ENCODE measurements around the gene NAA20.

NAA20 gene

DNA sequence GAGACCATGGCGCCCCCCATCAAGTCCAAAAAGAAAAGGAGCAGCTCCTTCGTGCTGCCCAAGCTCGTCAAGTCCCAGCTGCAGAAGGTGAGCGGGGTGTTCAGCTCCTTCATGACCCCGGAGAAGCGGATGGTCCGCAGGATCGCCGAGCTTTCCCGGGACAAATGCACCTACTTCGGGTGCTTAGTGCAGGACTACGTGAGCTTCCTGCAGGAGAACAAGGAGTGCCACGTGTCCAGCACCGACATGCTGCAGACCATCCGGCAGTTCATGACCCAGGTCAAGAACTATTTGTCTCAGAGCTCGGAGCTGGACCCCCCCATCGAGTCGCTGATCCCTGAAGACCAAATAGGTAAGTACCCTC lies 41.7 kb upstream of the NAA20 start:
- peaks cover 39% of the 10 kb centered on the region for H3K4me1 ChIP-seq (ENCODE audit: control insufficient read depth, insufficient read depth, low read length)
- H3K27ac ChIP-seq (ENCODE audit: low read depth, low read length), result no peak overlapping the region
- no peaks in the 10 kb centered on the region for H3K36me3 ChIP-seq (ENCODE audit: control insufficient read depth, insufficient read depth, low read length)
- no peak overlapping the region for H3K4me3 ChIP-seq (ENCODE audit: low read depth, low read length)
- H3K27me3 ChIP-seq (ENCODE audit: control insufficient read depth, insufficient read depth, low read length), result no peaks in the 10 kb centered on the region
- no peak overlapping the region for H3K9ac ChIP-seq (ENCODE audit: low read length)
- H3K9me3 ChIP-seq (ENCODE audit: control insufficient read depth, insufficient read depth, low read depth, low read length), result no peaks in the 10 kb centered on the region

DNA sequence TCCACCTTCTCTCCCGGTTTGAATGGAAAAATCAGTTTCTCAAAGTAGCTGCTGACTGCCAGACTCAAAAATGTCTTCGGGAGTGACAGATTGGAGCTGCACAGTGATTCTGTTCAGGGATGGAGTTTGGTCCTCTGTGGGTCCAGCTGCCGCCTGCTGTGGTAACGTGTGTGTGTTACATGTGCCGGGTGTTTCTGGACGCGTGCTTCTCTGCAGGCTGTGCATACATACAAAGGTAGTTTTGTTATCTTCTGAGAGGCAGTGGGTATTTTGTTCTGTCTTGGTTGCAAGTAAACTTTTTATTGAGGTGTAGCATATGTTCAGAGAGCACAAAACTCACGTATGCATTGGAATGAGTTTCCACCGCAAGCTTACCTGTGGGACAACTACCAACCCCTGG lies 41.3 kb upstream of the NAA20 start:
- Histone ChIP-seq H3K9me3 (ENCODE audit: control insufficient read depth, insufficient read depth, low read depth, low read length) (no peaks in the 10 kb centered on the region), H3K27me3 (ENCODE audit: control insufficient read depth, insufficient read depth, low read length) (no peaks in the 10 kb centered on the region), H3K9ac (ENCODE audit: low read length) (no peak overlapping the region), H3K27ac (ENCODE audit: low read depth, low read length) (no peak overlapping the region), H3K4me1 (ENCODE audit: control insufficient read depth, insufficient read depth, low read length) (peaks cover 43% of the 10 kb centered on the region), H3K36me3 (ENCODE audit: control insufficient read depth, insufficient read depth, low read length) (no peaks in the 10 kb centered on the region), H3K4me3 (ENCODE audit: low read depth, low read length) (no peak overlapping the region)

DNA sequence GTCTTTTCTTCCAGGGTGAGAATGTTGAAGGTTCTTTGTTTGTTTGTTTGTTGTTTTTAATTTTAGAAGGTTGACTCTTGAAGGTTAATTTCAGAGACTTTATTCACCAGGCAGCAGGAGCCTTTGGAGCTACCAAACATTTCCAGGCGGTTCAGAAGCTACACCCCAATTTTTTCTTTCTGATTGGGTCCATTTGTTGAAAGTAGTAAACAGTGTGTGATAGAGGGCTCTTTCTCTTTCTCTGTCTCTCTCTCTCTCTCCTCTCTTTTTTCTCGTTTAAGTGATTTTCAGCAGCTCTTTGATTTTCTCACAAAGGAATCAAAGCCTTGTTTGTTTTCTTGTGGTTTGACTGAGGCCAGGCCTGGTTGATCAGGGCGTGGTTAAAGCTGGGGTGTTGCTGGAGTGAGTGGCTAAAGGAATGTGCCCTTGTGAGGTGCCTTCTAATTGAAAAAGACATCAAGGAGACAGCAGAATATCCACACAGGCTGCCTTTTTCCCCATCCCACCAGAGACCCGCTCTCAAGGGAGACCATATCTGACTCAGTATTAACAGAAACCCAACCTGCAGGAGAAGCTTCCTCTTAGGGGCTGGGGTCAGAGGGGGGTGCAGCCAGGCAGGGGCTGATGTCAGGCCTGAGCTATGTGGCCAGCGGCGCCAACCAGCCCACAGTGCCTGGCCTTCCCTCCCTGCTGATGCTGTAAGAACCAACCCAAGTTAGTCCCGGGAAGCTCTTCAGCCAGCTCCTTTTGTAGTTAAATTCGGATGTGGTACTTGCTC lies 40.4 kb upstream of the NAA20 start:
- peak overlapping the region; percentile 80; the same call in 1 of the 2 replicates for H3K27ac ChIP-seq (ENCODE audit: low read depth, low read length)
- no peaks in the 10 kb centered on the region for H3K9me3 ChIP-seq (ENCODE audit: control insufficient read depth, insufficient read depth, low read depth, low read length)
- no peaks in the 10 kb centered on the region for H3K27me3 ChIP-seq (ENCODE audit: control insufficient read depth, insufficient read depth, low read length)
- H3K4me3 ChIP-seq (ENCODE audit: low read depth, low read length), result no peak overlapping the region; the same call in 1 of the 2 replicates
- H3K4me1 ChIP-seq (ENCODE audit: control insufficient read depth, insufficient read depth, low read length), result peaks cover 49% of the 10 kb centered on the region
- peak overlapping the region; percentile 40 for H3K9ac ChIP-seq (ENCODE audit: low read length)
- no peaks in the 10 kb centered on the region for H3K36me3 ChIP-seq (ENCODE audit: control insufficient read depth, insufficient read depth, low read length)

DNA sequence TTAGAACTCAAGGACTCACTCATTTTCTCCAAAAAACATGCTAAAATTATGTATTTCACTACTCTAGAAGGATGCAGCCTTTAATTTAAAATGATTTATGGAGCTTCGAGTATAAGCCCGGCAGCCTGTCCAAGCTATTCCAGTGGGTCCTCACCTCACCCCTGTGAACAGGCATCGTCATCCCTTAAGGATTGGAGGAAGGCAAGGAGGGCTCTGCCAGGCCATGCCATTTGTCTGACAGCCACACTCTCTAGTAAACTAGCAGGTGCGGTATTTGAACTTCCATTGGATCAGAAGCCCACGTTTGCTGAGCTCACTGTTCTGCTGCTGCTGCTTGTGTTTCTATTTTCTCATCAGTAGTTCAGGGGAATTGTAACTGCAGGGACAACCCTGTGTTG lies 39.8 kb upstream of the NAA20 start:
- Histone ChIP-seq H3K4me3 (ENCODE audit: low read depth, low read length) (no peak overlapping the region), H3K9ac (ENCODE audit: low read length) (no peak overlapping the region), H3K36me3 (ENCODE audit: control insufficient read depth, insufficient read depth, low read length) (no peaks in the 10 kb centered on the region), H3K27me3 (ENCODE audit: control insufficient read depth, insufficient read depth, low read length) (no peaks in the 10 kb centered on the region), H3K27ac (ENCODE audit: low read depth, low read length) (no peak overlapping the region), H3K9me3 (ENCODE audit: control insufficient read depth, insufficient read depth, low read depth, low read length) (no peaks in the 10 kb centered on the region), H3K4me1 (ENCODE audit: control insufficient read depth, insufficient read depth, low read length) (peaks cover 49% of the 10 kb centered on the region)

DNA sequence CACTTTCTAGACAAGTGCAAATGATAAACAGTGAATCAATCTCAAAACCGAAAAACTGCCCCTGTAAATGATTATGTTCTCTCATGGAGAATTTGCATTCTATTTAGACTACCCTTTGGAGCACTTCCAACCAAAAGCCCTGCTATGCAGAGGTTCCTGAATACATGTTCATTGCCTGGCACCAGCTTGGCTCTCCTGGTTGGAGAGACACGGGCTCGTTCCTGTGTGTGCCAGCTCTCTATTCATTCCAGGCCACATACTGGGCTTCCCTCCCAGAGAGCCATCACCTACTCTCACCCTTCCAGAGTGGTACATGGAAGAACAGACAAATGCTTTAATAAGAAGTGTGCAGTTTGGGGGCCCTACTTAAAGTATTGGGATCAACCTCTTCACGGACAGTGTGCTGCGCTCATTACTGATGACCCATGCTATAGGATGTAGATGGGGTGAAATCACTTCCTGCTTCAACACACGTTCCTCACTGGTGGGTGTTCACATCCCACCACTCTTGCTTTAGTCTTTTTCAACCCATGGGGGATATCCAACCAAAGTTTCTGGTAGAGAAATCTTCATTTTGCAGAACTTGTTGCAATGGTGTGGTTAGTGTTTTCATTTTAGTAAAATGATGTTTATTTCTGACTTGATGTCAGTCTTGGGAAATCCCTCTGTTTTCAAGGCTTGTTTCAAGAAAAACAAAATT lies 38.5 kb upstream of the NAA20 start:
- H3K4me3 ChIP-seq (ENCODE audit: low read depth, low read length), result no peak overlapping the region

DNA sequence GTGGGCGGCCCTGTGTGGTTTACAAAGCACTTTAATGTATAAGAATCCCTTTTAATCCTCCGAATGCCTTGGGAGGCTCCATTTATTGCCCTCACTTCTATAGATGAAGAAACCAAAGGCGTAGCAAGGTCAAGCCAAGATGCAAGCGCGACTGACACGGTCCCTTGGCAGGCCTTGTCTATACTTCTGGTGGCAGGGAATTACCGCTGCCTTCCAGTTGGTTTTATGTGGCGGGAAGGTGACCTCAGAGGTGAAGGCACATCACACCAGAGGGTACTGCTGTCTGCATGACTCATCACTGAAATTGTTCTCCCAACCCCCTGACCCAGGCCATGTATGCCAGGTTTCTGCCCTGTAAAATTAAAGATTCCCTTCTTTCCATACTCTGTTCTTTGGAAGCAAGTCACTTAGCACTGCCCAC lies 36.1 kb upstream of the NAA20 start:
- Histone ChIP-seq H3K27me3 (ENCODE audit: control insufficient read depth, insufficient read depth, low read length) (no peaks in the 10 kb centered on the region), H3K9me3 (ENCODE audit: control insufficient read depth, insufficient read depth, low read depth, low read length) (no peaks in the 10 kb centered on the region), H3K36me3 (ENCODE audit: control insufficient read depth, insufficient read depth, low read length) (no peaks in the 10 kb centered on the region), H3K27ac (ENCODE audit: low read depth, low read length) (no peak overlapping the region), H3K9ac (ENCODE audit: low read length) (no peak overlapping the region), H3K4me1 (ENCODE audit: control insufficient read depth, insufficient read depth, low read length) (peaks cover 31% of the 10 kb centered on the region), H3K4me3 (ENCODE audit: low read depth, low read length) (no peak overlapping the region)

More for the DNA sequence above, 38.5 kb upstream of the NAA20 start:
- H3K4me1 ChIP-seq (ENCODE audit: control insufficient read depth, insufficient read depth, low read length), result peaks cover 49% of the 10 kb centered on the region
- H3K36me3 ChIP-seq (ENCODE audit: control insufficient read depth, insufficient read depth, low read length), result no peaks in the 10 kb centered on the region
- no peaks in the 10 kb centered on the region for H3K9me3 ChIP-seq (ENCODE audit: control insufficient read depth, insufficient read depth, low read depth, low read length)
- no peak overlapping the region for H3K27ac ChIP-seq (ENCODE audit: low read depth, low read length)
- no peak overlapping the region for H3K9ac ChIP-seq (ENCODE audit: low read length)
- H3K27me3 ChIP-seq (ENCODE audit: control insufficient read depth, insufficient read depth, low read length), result no peaks in the 10 kb centered on the region

DNA sequence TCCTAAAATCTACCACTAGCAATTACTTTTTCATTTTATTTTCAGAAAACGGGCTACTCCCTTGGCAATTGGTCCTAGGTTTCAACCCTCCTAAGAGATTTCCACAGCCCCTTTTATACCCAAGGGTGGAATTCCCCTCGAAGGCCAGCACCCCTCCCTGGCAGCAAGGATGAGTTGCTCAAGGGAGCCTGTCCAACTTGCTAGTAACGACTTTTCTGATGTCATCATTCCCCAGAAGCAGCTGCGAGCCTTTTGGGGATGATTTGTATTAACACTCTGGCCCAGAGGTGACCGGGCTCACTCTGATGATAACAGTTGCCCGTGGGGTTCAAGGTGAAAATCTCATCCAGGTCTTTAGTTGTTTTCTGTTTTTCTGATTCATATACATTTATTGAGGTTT lies 30.7 kb upstream of the NAA20 start:
- Histone ChIP-seq H3K4me3 (ENCODE audit: low read depth, low read length) (no peak overlapping the region), H3K4me1 (ENCODE audit: control insufficient read depth, insufficient read depth, low read length) (peaks cover 1% of the 10 kb centered on the region), H3K27me3 (ENCODE audit: control insufficient read depth, insufficient read depth, low read length) (no peaks in the 10 kb centered on the region), H3K9ac (ENCODE audit: low read length) (no peak overlapping the region), H3K36me3 (ENCODE audit: control insufficient read depth, insufficient read depth, low read length) (no peaks in the 10 kb centered on the region), H3K9me3 (ENCODE audit: control insufficient read depth, insufficient read depth, low read depth, low read length) (no peaks in the 10 kb centered on the region), H3K27ac (ENCODE audit: low read depth, low read length) (no peak overlapping the region)

DNA sequence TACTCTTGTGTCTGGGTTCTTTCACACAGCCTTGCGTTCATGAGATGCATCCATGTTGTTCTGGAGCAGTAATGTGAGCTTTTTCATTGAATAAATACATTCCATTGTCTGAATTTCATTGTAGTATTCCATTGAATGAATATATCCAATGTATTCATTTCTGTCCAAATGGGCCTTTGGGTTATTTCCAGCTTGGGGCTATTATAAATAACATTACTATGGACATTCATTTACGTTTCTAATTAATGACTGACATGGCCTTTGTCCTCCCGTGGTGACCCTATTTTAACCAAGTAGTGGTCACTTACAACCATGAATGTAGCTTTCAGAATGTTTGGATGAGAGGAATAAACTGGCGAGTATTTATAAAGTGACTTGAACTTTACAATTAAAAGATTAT lies 30.1 kb upstream of the NAA20 start:
- peaks cover 7% of the 10 kb centered on the region for H3K4me1 ChIP-seq (ENCODE audit: control insufficient read depth, insufficient read depth, low read length)
- H3K4me3 ChIP-seq (ENCODE audit: low read depth, low read length), result no peak overlapping the region
- H3K9me3 ChIP-seq (ENCODE audit: control insufficient read depth, insufficient read depth, low read depth, low read length), result no peaks in the 10 kb centered on the region
- H3K27ac ChIP-seq (ENCODE audit: low read depth, low read length), result no peak overlapping the region
- H3K36me3 ChIP-seq (ENCODE audit: control insufficient read depth, insufficient read depth, low read length), result no peaks in the 10 kb centered on the region
- no peaks in the 10 kb centered on the region for H3K27me3 ChIP-seq (ENCODE audit: control insufficient read depth, insufficient read depth, low read length)
- no peak overlapping the region for H3K9ac ChIP-seq (ENCODE audit: low read length)

DNA sequence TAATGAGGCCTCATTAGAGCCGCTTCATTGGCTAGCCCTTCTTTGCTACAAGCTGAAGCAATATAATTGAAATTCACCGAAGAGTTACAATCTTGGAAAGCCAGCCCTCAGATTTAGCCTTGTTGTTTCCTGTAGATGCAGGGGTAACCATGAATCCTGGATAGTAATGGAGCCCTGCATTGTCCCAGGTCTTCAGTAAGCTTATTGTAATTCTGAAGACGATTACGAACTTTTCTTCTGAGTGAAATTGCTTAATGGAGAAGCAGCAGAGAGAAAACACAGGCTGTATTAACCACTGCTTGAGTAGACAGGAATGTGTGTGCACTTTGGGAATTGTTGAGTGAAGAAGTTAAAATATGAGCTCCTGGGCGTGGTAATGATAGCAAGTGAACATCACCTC lies 26.3 kb upstream of the NAA20 start:
- no peak overlapping the region for H3K4me3 ChIP-seq (ENCODE audit: low read depth, low read length)
- H3K36me3 ChIP-seq (ENCODE audit: control insufficient read depth, insufficient read depth, low read length), result no peaks in the 10 kb centered on the region
- H3K9me3 ChIP-seq (ENCODE audit: control insufficient read depth, insufficient read depth, low read depth, low read length), result no peaks in the 10 kb centered on the region
- H3K27me3 ChIP-seq (ENCODE audit: control insufficient read depth, insufficient read depth, low read length), result no peaks in the 10 kb centered on the region
- no peak overlapping the region for H3K27ac ChIP-seq (ENCODE audit: low read depth, low read length)
- H3K9ac ChIP-seq (ENCODE audit: low read length), result no peak overlapping the region
- H3K4me1 ChIP-seq (ENCODE audit: control insufficient read depth, insufficient read depth, low read length), result peaks cover 31% of the 10 kb centered on the region

DNA sequence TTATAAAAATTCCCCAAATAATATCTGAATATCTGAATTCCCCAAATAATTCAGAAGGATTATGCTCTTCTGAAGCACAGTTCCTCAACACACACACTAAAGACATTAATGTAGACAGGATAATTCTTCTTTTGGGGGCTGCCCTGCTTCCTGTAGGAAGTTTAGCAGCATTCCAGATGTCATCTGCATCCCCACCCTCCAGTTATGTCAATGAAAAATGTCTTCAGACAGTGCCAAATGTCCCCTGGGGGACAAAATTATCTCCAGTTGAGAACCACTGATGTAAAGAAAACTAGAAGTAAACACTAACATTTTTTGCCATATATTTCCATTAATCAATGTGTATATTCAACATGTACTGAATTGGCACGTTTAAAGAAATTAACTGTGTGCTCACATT lies 25.9 kb upstream of the NAA20 start:
- H3K36me3 ChIP-seq (ENCODE audit: control insufficient read depth, insufficient read depth, low read length), result no peaks in the 10 kb centered on the region
- peaks cover 31% of the 10 kb centered on the region for H3K4me1 ChIP-seq (ENCODE audit: control insufficient read depth, insufficient read depth, low read length)
- no peaks in the 10 kb centered on the region for H3K9me3 ChIP-seq (ENCODE audit: control insufficient read depth, insufficient read depth, low read depth, low read length)
- no peak overlapping the region for H3K27ac ChIP-seq (ENCODE audit: low read depth, low read length)
- H3K4me3 ChIP-seq (ENCODE audit: low read depth, low read length), result no peak overlapping the region
- no peak overlapping the region for H3K9ac ChIP-seq (ENCODE audit: low read length)
- H3K27me3 ChIP-seq (ENCODE audit: control insufficient read depth, insufficient read depth, low read length), result no peaks in the 10 kb centered on the region

DNA sequence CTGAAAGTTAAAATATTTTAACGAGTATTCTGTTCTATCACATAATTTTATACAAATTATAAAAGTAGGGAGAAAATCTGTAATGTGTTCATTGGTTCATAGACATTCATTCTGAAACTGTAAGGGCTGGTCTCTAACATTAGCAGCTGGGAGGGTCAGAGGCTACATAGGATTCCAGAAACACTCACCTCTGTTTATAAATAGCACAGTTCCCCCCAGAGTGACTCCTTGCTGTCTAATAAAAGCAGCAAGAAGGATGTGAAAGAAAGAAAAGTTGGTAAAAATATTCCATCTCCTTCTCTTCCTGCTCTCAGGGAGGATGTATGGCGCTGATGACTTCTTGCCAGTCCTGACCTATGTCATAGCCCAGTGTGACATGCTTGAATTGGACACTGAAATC lies 25.3 kb upstream of the NAA20 start:
- Histone ChIP-seq H3K9me3 (ENCODE audit: control insufficient read depth, insufficient read depth, low read depth, low read length) (no peaks in the 10 kb centered on the region), H3K4me3 (ENCODE audit: low read depth, low read length) (no peak overlapping the region), H3K4me1 (ENCODE audit: control insufficient read depth, insufficient read depth, low read length) (peaks cover 36% of the 10 kb centered on the region), H3K9ac (ENCODE audit: low read length) (no peak overlapping the region), H3K27ac (ENCODE audit: low read depth, low read length) (no peak overlapping the region), H3K27me3 (ENCODE audit: control insufficient read depth, insufficient read depth, low read length) (no peaks in the 10 kb centered on the region), H3K36me3 (ENCODE audit: control insufficient read depth, insufficient read depth, low read length) (no peaks in the 10 kb centered on the region)

Data from HUES6 (cell line).